ENCODE data around the gene EGLN3.

GRCh38 chr14:33903369-33903768 is 47.5 kb downstream of the EGLN3 start:
- TF ChIP-seq CTCF (IDR thresholded peaks at IDR 0.05), result no peak
- no peak for TF ChIP-seq REST (IDR thresholded peaks at IDR 0.05; ENCODE audit: insufficient read depth in 1 of 2, low read depth in 2 of 2, low read length in 1 of 2)
- TF ChIP-seq POLR2AphosphoS5 (IDR thresholded peaks at IDR 0.05; ENCODE audit: low read depth, low read length), result no peak
